Measurements from ENCODE around the gene KLRF1. TPM values are rescaled to one million over a fixed set of nuclear protein-coding genes. Genes with fewer than 3 reads are reported as not detected.
"Not testable (repeated sequence)": the region's sequence is repeated elsewhere in the genome, so short reads cannot be mapped to it uniquely, and the experiment has no call there.

Gene KLRF1
- total RNA-seq, 1 donor from 2014 or later, result 0.24 TPM

GRCh38 chr12:9864913-9865675 lies 37.8 kb downstream of the KLRF1 start:
- no peak for DNase-seq (ENCODE audit: missing footprints)
- ATAC-seq, result no peak
- intact Hi-C loops (cut with DNase I), result no loop called here

- DNase-seq (ENCODE audit: missing footprints) (no peak), ATAC-seq (no peak)
- intact Hi-C loops (cut with DNase I), result no loop called here
Observed at GRCh38 chr12:9866860-9867269, 39.6 kb downstream of the KLRF1 start.

GRCh38 chr12:9867531-9867930 lies 40.2 kb downstream of the KLRF1 start:
- ATAC-seq (no peak), DNase-seq (ENCODE audit: missing footprints) (no peak)
- intact Hi-C loops (cut with DNase I), result no loop called here

GRCh38 chr12:9868311-9868801 lies 41.1 kb downstream of the KLRF1 start:
- intact Hi-C loops (cut with DNase I), result no loop called here
- no peak for DNase-seq (ENCODE audit: missing footprints)
- ATAC-seq, result no peak

- ATAC-seq (no peak), DNase-seq (ENCODE audit: missing footprints) (no peak)
- intact Hi-C loops (cut with DNase I), result no loop called here
Observed at GRCh38 chr12:9868951-9869306, 41.6 kb downstream of the KLRF1 start.

GRCh38 chr12:9869307-9870161 lies 42.3 kb downstream of the KLRF1 start, which contains the start of gene CLEC2B:
CLEC2B (minus strand) TSS chr12:9869354.
- intact Hi-C loops (cut with DNase I), result no loop called here
- DNase-seq (ENCODE audit: missing footprints) (peak; percentile 43), ATAC-seq (peak; percentile 72)

GRCh38 chr12:9870286-9870866 lies 43.1 kb downstream of the KLRF1 start:
- intact Hi-C loops (cut with DNase I), result no loop called here
- ATAC-seq, result no peak
- no peak for DNase-seq (ENCODE audit: missing footprints)

- no peak for ATAC-seq
- intact Hi-C loops (cut with DNase I), result no loop called here
- no peak for DNase-seq (ENCODE audit: missing footprints)
Observed at GRCh38 chr12:9872162-9872561, 44.9 kb downstream of the KLRF1 start.

GRCh38 chr12:9872742-9873141 lies 45.5 kb downstream of the KLRF1 start:
- DNase-seq (ENCODE audit: missing footprints) (peak; percentile 47), ATAC-seq (no peak)
- intact Hi-C loops (cut with DNase I), result no loop called here

- intact Hi-C loops (cut with DNase I); ATAC-seq: not testable (repeated sequence)
- peak; percentile 21 for DNase-seq (ENCODE audit: missing footprints)
Observed at GRCh38 chr12:9876120-9876519, 48.8 kb downstream of the KLRF1 start.

GRCh38 chr12:9880532-9881078 lies 53.3 kb downstream of the KLRF1 start:
- no peak for ATAC-seq
- no peak for DNase-seq (ENCODE audit: missing footprints)
- intact Hi-C loops (cut with DNase I), result no loop called here

GRCh38 chr12:9881246-9881645 lies 54.0 kb downstream of the KLRF1 start, which contains the start of gene KLRF2:
KLRF2 (plus strand) TSS chr12:9881489; CDS start chr12:9881596, 107 bp downstream.
- no peak for ATAC-seq
- no peak for DNase-seq (ENCODE audit: missing footprints)
- intact Hi-C loops (cut with DNase I), result no loop called here

- no peak for ATAC-seq
- intact Hi-C loops (cut with DNase I), result no loop called here
- no peak for DNase-seq (ENCODE audit: missing footprints)
Observed at GRCh38 chr12:9881988-9882387, 54.7 kb downstream of the KLRF1 start.

GRCh38 chr12:9883175-9883574 lies 55.9 kb downstream of the KLRF1 start:
- DNase-seq (ENCODE audit: missing footprints), result no peak
- no peak for ATAC-seq

GRCh38 chr12:9888665-9889273 lies 61.5 kb downstream of the KLRF1 start:
- no peak for ATAC-seq
- intact Hi-C loops (cut with DNase I), result no loop called here
- no peak for DNase-seq (ENCODE audit: missing footprints)

More at GRCh38 chr12:9883175-9883574, 55.9 kb downstream of the KLRF1 start:
- intact Hi-C loops (cut with DNase I), result no loop called here
